Measurements from ENCODE around the gene KIF26B.

The KIF26B gene

DNA sequence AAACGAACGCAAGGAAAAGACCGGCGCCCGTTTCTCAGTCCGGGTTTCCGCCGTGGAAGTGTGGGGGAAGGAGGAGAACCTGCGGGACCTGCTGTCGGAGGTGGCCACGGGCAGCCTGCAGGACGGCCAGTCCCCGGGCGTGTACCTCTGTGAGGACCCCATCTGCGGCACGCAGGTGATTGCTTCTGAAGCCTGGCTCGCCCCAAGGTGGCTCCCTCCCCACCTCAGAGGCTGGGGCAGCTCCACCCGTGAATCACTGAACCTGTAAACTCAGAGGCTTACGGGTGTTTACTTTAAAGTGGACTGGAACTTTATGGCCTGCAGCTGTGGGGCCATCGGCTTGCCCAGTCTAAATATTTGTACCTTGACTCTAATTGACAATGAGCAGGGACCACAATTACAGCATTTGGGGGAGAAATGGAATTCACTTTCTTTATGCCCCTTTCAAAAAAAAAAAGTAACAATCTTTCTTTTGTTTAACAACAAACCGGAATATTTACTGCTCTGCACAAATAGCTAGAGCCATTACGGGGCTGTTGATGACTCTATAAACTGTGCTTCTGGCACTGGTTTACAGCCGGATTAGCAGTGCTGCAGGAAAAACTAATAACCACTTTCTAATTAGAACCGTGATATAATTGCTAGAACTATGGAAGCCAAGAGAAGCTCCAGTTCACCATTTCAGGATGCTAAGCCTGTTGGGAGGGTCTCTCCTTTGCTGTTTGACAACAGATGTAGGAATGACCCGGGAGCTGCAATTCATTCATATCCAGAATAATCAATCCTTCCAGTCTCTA lies 454.8 kb downstream of the KIF26B start:
- DNase-seq, result no peak

DNA sequence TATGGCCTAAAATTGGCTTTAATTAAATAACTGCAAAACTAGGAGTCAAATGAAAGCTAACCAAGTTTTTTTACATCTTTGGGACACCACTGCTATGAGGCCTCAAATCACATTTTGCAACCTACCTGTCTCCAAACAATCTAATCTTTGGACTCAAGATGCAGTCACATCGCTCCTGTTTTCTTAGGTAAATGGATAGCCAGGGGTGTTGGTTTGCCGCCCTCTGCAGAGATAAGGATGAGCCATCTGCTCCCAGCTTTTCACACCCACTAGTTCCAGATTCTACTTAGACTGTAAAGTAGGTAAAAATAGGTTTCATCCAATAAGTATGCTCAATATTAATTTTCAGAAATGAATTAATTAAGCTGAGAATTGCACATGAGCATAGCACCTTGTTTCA lies 456.5 kb downstream of the KIF26B start:
- no peak for DNase-seq

DNA sequence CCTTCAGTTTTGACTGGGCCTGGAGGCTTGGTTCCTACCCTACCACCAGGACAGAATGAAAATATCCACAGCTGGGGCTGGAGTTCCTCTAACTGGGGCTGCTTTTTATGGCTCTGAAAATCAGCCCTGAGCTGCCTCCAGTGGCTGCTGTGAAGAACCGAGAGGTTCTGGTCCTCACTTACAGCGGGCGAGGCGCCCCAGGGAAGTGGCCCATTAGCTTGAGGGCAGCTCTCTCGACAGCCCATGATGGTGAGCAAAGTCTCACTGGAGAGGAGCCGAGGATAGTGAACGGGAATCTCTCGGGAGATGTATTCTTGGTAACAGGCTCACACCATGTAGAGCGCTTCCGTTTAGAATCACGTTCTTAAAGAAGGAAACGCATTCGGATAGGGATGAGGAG lies 459.7 kb downstream of the KIF26B start:
- no peak for DNase-seq

DNA sequence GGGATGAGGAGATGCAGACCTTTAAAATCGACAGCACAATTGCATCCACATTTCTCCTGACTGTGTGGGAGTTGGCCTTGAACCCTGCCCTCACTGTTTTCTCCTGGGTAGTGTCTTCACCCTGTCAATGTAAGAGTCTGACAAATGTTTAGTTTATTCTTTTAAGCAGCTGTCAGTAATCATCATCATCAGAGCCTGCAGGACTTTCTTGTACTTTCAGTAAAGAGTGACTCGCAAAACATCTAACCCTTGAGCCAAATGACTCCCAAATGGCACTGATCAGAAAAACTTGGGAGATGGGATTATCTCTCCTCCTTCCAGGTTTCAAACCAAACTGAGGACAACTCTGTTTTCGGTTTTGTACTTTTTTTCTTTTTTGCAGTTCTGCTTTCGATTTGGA lies 460.2 kb downstream of the KIF26B start:
- no peak for DNase-seq

DNA sequence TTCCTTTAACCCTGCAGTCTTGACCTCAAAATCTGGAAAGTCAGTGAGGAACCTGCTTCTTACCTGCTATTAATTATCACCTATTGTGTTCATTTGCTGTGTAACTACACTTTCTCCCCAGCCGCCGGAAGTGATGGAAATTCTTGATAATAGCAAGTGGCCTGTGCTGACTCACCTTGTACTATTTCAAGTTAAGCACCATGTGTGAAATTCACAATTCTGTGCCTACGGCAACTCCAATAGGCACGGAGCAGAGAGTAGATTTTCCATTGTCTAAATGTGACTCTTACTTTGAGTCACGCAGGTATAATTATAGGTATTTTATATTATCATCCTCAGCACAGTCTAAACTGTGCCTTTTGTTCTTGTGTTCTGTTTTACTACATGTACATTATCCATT lies 466.8 kb downstream of the KIF26B start:
- DNase-seq, result no peak

DNA sequence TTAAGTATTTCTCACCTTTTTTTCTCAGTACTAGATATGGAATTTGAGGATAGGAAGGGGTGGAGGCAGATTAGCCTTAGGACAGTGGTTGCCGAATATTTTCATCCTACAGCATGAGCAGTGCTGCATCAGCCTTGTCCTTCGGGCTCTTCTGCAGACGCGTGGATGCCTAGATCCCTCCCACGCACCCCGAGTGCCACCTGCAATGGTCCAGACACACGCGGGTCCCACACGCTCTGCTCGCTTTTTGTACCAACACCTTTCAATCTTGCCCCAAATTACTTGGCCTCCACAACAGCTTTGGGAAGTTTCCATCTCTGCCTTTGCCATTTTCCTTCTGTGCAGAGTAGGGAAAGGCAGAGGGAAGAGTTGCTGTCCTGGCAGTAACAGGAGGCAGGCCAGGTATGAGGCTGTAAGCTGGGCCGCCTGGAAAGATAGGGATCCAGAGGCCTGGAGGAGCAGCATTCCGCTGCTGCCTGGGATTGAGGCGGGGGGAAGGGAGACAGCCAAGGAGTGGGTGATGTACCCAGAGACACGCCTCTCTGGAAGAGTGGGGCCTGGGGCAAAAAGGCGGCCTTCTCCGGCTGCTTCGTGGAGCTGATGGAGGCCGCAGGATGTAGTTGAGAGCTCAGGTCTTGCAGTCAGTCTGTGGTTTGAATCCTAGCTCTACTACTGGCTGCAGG lies 467.7 kb downstream of the KIF26B start:
- DNase-seq, result no peak

DNA sequence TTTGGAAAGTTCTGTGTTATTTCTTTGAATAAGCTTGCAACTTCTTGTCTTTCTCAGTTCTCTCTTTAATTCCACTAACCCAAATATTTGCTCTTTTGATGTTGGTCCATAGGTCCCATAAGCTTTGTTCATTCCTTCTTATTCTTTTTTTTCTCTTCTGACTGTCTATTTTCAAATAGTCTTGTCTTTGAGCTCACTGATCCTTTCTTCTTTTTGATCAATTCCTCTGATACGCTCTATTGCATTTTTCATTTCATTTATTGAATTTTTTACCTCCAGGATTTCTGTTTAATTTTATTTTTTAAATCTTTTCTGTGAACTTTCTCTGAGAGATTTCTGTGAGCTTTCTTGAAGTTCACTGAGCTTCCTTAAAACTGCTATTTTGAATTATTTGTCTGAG lies 486.6 kb downstream of the KIF26B start:
- DNase-seq, result no peak

DNA sequence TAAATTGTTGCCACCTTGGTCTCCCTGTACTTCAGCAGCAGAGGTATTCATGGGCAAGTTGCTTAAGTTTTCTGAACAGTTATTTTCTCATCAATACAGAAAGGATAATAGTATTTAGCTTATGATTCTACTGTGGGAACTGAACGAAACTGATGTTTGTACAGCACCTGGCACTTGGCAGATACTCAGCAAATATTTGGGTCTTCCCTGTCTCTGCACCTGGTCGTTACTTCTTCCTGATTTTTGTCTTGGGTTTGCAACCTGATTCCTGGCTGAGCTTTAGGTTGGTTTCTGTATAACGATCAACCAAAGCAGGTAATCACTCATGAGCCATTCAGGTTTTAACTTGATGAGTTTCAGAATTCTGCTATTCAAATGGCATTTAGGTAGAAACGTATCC lies 490.6 kb downstream of the KIF26B start:
- DNase-seq, result no peak

DNA sequence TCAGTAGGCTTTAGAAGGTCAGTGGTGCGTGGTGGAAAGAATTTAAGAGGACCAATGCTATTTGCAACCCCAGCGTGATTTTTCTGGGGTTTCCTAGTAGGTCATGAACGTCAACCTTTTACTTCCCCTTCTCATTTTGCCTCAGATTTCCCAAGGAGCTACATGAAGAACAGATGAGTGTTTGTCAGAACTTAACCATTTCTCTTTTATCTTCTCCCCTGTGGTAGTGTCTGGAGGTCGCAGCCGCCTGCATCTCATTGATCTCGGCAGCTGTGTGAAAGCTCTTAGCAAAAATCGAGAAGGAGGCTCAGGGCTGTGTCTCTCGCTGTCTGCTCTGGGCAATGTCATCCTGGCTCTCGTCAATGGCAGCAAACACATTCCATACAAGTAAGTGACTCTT lies 491.1 kb downstream of the KIF26B start:
- DNase-seq, result no peak

DNA sequence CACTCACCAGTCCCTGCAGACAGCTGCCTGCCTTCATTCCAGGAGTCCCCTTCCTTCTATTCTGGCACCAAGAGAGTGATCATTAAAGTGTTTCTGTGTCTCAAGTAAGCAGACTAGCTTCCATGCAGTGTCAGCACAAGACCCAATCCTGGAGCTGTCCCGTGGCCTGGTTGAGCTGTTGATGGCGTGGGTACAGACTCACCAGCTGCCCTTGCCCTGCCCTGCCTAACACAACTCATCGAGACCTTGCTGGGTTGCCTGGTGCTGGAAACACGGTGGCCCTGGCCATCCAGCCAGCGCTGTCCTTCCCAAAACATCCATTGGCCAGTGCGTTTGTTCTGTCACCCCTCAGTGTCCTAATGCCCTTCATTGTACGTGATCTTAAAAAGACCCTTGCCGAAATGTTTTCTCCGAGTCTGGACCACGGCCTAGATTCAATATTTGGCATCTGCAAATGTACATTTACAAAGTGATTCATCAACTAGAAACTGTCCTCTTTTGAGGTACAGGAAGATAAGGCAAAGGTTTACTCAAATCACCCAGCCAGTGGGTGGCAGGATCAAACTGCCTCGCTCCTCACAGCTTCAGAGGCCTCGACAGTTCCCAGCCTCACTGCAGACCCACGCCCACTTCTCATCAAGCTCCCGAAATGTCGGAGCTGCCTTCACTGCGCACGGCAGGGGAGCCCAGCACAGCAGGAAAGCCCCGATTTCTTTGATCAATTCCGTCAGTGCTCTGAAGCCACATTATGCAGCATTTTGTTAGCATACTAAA lies 494.2 kb downstream of the KIF26B start:
- no peak for DNase-seq

DNA sequence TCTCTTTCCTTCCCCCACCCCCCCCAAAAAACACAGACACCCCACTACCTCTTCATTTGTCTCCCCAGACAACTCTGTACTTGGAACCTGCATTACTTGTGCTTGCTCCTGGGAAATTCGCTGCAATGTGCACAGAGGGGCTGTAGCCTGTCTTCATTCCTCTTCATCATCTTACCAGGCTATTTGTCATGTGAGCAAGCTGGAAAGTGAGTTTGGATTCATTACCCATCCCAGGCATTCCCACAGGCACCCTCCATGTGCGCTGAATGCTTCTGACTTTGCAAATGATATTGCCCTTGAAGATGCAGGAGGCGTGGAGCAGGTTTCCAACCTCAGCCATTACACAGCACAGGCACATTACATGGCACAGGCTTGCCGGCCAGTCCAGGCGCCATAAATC lies 494.9 kb downstream of the KIF26B start:
- no peak for DNase-seq

DNA sequence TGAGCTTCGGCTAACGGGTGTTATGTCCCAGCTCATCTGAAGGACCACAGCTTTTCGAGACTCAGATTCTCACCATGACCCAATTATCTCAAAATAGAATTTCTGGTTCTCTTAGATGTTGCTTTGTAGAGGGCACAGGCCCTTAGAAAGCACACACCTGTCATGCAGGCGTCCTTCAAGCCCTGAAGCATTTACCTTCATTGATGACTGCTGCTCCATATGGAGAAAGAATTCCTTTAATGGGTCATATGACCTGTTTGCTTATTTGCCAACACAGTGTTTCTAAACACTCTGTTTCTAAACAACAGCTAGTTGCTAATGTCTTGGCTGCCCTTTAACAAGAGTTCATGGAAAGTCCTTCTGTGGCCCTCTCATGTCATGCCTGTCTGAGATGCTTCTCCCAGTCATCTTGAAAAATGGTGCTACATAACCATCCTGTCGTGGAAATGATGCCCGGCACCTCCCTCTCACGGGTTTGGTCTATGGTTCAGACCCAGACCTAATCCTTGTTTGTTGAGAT lies 495.7 kb downstream of the KIF26B start:
- no peak for DNase-seq

DNA sequence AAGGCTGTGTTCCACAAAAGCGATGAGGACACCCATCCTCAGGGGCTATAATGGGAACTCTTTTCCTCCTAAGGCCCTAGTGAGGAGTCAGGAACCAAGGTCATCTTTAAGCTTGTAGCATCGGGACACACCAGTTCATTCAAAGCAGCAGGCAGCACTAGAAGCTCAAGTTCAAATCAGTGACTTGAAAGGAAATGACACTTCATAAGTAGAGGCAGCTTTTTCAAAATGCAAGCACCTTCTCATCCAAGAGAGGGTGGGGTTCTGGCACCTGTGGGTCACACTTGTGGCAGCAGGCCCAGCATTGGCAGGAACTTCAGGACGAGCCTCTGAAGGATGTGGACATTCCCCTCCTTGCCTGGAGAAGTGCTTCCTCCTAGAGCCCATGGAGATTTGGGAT lies 496.3 kb downstream of the KIF26B start:
- DNase-seq, result no peak

DNA sequence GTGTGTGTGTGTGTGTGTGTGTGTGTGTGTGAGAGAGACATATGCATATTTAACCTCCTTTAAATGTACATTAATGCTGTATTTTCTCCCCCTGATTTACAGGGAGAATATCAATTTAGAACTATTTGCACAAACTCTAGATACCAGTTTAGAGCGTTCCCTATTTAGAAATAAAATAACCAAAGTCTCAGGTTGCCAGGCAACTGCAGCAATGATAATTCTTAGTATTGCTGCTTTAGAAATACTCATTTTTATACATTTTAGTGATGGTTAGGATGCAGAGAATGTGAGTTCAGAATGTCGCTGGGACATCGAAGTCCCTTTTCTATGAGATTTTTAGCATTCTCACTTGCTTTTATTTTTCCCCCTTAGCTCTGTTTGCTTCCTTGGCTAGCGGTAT lies 497.3 kb downstream of the KIF26B start:
- no peak for DNase-seq

DNA sequence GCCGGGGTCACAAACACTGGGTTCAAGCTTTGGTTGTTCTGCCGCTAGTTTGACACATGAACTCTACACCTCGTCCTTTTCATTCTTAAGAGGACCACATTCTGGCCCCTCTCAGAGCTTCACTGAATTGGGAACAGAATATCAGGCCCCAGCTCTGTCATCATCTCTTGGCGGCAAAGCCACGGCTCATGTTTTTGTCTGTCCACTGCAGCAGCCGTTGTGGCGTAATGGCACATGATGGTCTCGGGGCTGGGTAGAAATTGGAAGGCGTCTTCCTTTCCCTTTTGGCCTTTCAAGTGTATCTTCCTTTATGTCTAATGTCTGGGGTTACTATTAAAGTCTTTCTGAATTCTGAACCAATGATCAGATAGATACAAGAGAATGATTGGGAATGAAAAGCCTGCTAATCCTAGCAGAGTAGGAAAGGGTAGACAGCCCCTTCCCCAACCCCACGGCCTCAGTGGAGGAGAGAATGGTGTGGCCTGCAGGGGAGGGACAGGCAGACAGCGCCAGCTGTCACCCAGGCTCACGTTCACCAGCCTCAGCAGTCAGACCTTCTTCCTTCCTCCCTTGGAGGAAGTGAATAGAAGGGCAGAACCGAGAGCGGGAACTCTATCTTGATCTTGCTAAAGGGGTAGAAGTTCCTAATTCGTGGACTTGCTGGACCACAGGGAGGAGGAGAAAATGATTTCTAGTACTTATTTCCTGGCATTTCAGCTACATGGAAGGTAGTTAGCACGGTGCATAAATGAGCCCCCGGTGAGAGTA lies 498.1 kb downstream of the KIF26B start:
- no peak for DNase-seq

DNA sequence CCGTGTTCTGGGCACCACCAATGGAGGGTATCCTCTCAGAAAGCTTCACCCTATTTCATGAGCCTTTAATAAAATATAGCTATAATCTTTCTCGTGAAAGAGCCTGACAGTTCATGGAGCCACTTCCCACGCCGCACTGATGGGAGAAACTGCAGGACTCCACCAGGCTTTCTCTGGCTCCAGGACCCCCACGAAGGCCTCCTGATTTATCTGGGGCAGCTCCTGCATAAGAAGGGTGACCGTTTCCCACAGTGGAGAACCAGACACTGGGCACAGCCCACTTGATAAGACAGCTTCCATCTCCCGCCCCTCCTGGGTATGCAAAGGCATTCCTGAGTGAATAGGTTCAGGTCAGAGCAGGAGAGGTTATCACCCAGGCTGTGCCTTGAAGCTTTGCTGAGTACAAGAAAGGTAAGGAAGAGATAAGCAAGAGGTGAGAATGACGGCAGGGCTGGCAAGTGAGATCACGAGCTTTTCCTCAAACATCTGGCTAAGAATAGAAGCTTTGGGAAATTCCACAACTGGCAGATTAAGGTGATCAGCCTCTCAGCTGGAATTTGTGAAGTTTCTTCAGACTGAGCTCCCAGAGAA lies 499.8 kb downstream of the KIF26B start:
- no peak for DNase-seq

DNA sequence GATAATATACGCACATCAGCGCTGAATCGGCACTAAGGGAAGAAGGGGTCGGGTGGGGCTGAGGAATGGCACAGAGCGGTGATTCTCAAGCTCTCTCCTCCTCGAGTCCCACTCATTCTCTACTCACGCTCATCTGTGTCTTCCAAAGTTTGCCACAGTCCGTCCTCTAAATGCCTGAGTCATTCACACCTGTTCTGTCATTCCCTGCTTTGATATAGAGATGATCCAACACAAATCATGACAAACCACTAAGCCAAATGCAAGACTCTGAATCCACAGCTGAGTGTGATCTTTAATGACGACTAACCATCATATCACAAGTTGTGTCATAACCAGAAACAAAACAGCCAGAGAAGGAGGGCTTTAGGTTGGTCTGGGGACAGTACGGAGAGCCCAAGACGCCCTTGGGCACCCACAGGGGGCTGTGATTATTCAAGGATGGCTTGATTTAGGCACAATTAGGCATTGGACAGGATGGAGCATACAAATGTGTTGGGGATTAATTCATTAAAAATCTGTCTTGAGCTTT lies 501.5 kb downstream of the KIF26B start:
- DNase-seq, result no peak

DNA sequence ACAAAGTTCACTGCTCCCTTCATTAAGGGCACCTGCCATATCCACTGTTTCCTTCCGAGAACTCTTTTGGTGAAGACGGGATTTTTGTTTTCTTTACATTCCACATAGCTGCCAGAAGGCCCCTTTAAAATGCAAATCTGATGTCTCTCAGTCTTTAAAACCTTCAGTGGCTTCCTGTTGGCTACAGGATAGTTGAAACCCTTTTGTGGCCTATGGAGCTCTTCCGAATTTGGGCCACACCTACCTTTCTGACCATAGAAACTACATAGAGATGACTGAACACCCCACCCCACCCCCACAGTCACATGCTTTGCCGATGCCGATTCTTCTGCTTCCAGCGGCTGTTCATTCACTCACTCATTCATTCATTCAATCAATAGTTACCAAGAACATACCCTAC lies 502.6 kb downstream of the KIF26B start:
- no peak for DNase-seq

DNA sequence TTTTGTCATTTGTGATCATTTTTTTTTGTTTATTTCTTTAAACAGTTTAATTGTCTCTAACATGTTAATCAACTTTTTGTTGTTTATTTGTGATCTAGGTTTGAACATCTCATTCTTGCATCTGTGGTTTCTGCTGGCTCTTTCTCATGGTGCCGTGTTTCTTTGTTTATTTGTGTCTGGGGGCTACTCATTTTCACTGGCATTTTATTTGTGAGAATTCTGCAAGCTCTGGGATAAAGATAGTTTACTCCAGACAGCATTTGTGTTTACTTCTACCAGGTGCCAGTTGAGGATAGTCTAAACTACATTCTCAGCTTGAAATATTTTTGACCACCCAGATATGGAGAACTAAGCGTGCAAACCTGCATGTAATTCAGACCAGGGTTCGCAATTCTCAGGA lies 508.6 kb downstream of the KIF26B start:
- no peak for DNase-seq

DNA sequence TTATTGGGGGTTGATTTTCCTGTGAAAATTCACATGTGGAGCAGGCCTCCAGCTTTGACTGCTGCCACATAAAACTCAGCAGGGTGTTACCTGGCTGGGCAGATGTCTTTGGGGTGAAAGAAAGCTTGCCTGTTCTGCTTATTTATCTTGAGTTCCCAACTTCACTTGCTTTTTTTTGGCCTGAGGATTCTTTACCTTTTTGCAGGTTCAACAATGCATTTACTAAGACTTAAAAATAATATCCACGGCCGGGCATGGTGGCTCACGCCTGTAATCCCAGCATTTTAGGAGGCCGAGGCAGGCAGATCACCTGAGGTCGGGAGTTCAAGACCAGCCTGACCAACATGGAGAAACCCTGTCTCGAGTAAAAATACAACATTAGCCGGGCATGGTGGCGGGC lies 509.1 kb downstream of the KIF26B start:
- no peak for DNase-seq

DNA sequence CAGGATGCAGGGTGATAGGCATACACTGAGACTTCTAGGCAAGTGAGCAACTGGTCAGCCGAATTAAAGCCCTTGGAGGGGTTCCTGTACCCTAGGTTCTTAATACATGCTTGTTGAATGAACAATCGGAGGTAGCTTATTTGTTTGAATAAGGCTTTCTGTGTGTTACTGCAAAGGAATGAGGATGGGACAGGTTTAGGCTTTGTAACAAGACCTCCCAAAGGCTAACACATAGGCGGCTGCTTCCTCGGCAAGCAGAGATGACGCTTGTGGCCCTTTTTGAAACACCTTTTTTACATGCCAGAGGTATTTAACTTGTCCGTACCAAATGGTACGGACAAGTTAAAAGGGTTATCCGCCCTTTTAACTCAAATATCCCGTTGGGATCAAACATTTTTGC lies 511.6 kb downstream of the KIF26B start:
- no peak for DNase-seq

DNA sequence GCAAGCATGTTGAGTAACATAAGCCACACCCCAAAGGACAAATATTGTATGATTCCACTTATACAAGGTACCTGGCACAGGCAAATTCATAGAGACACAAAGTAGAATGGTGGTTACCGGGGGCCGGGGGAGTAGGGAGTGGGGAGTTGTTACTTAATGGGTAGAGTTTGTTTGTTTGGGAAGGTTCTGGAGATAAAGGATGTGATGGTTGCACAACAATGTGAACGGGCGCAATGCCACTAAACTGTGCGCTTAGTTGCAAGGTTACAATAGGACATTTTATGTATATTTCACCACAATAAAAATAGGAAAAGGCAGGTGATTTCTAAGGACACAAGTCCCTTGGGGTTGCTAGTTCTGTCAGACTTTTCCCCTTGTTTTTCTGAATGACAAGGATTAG lies 516.6 kb downstream of the KIF26B start:
- no peak for DNase-seq
